ENCODE results near the gene CCND2. TPM values are rescaled to one million over a fixed set of nuclear protein-coding genes. Genes with fewer than 3 reads are reported as not detected.

The CCND2 gene
- total and polyA plus RNA-seq, 9 of the 15 experiments (the other 6 are each of a cell fraction or from before 2014, with no cell fraction given), result 13.6 to 99.3 (median 39.6) TPM

DNA sequence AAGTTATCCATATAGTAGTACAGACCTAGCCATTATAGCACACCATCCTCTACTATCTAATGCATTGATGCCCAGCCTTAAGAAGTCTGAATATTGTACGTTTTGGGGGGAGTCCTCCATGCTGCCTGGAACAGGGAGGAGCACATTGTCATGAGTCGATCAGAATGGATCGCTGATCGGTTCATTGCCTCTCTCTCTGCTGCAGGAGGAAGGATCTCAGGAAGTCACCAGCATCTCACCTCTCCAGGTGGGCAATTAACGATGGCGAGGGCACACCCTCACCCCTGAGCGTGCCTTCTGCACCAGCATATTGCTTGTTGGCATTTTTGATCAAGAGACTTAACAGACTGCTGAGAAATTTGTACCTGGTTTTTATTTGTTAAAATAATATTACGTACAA is 11.5 kb downstream of the CCND2 start:
- CTCF ChIA-PET (ENCODE audit: low intra/inter-chr PET ratio), result no interaction called here
- TF ChIP-seq, protein P1, sequence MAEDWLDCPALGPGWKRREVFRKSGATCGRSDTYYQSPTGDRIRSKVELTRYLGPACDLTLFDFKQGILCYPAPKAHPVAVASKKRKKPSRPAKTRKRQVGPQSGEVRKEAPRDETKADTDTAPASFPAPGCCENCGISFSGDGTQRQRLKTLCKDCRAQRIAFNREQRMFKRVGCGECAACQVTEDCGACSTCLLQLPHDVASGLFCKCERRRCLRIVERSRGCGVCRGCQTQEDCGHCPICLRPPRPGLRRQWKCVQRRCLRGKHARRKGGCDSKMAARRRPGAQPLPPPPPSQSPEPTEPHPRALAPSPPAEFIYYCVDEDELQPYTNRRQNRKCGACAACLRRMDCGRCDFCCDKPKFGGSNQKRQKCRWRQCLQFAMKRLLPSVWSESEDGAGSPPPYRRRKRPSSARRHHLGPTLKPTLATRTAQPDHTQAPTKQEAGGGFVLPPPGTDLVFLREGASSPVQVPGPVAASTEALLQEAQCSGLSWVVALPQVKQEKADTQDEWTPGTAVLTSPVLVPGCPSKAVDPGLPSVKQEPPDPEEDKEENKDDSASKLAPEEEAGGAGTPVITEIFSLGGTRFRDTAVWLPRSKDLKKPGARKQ (CRISPR knock-in tag; IDR thresholded peaks at IDR 0.05), result no peak
- TF ChIP-seq MAFF (IDR thresholded peaks at IDR 0.05; ENCODE audit: low read length) (no peak), MXI1 (IDR thresholded peaks at IDR 0.05; ENCODE audit: low read depth, low read length) (no peak), MCM7 (IDR thresholded peaks at IDR 0.05) (no peak), NFRKB (IDR thresholded peaks at IDR 0.05; ENCODE audit: low read depth) (no peak), TAF9B (IDR thresholded peaks at IDR 0.05; ENCODE audit: partially characterized antibody) (no peak), MAFG (tag; conservative IDR thresholded peaks at IDR 0.05) (no peak), HNRNPLL (IDR thresholded peaks at IDR 0.05; ENCODE audit: low read depth, low read length, poor library complexity, severe bottlenecking) (no peak), ZNF3 (CRISPR knock-in tag; IDR thresholded peaks at IDR 0.05) (no peak), HNRNPUL1 (IDR thresholded peaks at IDR 0.05; ENCODE audit: low read length) (no peak), ZNF41 (CRISPR knock-in tag; conservative IDR thresholded peaks at IDR 0.05) (no peak), ZNF134 (CRISPR knock-in tag; conservative IDR thresholded peaks at IDR 0.05) (no peak), LARP7 (IDR thresholded peaks at IDR 0.05) (no peak), TAF15 (IDR thresholded peaks at IDR 0.05; ENCODE audit: low read depth, low read length) (no peak), FOXM1 (IDR thresholded peaks at IDR 0.05; ENCODE audit: low read depth) (no peak), FOXM1 (CRISPR knock-in tag; IDR thresholded peaks at IDR 0.05; ENCODE audit: low read depth) (no peak), SMARCC2 (IDR thresholded peaks at IDR 0.05; ENCODE audit: low read depth) (no peak), ZNF644 (tag; IDR thresholded peaks at IDR 0.05; ENCODE audit: low read depth) (no peak), KLF6 (CRISPR knock-in tag; IDR thresholded peaks at IDR 0.05; ENCODE audit: borderline replicate concordance) (no peak)
- TF ChIP-seq, protein P2, sequence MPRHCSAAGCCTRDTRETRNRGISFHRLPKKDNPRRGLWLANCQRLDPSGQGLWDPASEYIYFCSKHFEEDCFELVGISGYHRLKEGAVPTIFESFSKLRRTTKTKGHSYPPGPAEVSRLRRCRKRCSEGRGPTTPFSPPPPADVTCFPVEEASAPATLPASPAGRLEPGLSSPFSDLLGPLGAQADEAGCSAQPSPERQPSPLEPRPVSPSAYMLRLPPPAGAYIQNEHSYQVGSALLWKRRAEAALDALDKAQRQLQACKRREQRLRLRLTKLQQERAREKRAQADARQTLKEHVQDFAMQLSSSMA (CRISPR knock-in tag; IDR thresholded peaks at IDR 0.05), result no peak
- TF ChIP-seq, protein P3, sequence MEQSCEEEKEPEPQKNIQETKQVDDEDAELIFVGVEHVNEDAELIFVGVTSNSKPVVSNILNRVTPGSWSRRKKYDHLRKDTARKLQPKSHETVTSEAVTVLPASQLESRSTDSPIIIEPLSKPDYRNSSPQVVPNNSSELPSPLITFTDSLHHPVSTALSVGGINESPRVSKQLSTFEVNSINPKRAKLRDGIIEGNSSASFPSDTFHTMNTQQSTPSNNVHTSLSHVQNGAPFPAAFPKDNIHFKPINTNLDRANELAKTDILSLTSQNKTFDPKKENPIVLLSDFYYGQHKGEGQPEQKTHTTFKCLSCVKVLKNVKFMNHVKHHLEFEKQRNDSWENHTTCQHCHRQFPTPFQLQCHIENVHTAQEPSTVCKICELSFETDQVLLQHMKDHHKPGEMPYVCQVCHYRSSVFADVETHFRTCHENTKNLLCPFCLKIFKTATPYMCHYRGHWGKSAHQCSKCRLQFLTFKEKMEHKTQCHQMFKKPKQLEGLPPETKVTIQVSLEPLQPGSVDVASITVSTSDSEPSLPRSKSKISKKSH (CRISPR knock-in tag; IDR thresholded peaks at IDR 0.05), result no peak
- FAIRE-seq, result no peak
- Histone ChIP-seq H3K79me2 (ENCODE audit: control insufficient read depth, insufficient read depth, low read length) (peaks cover 48% of the 10 kb centered on the region), H3K27me3 (ENCODE audit: control insufficient read depth in 2 of 2, insufficient read depth in 2 of 2, low read length in 2 of 2) (no peaks in the 10 kb centered on the region), H3K9me3 (replicated peaks; ENCODE audit: control insufficient read depth, insufficient read depth, low read depth, low read length) (no peaks in the 10 kb centered on the region), H3K27ac (ENCODE audit: extremely low read depth, low read depth, low read length) (no peak overlapping the region), H3K9me1 (ENCODE audit: control insufficient read depth, insufficient read depth, low read length) (no peaks in the 10 kb centered on the region), H3K4me3 (no peak overlapping the region), H3K36me3 (ENCODE audit: control insufficient read depth, insufficient read depth, low read length) (peaks cover 95% of the 10 kb centered on the region), H3K4me1 (replicated peaks in 1 of 2; ENCODE audit: control insufficient read depth in 2 of 2, insufficient read depth in 2 of 2, low read length in 2 of 2) (no peaks in the 10 kb centered on the region), H4K20me1 (replicated peaks; ENCODE audit: control insufficient read depth, insufficient read depth, low read length) (peaks cover 10% of the 10 kb centered on the region; the same call in 1 of the 2 replicates), H2AFZ (ENCODE audit: low read depth, low read length) (no peak overlapping the region), H3K4me2 (ENCODE audit: insufficient read depth, low read length) (no peak overlapping the region), H3K9ac (ENCODE audit: insufficient read depth in 1 of 2, low read depth in 2 of 2, low read length in 2 of 2) (no peak overlapping the region)
- in situ Hi-C loops (cut with MboI) (loop anchor here (25.0 kb wide), 1 partner anchor 398 kb away; no protein-coding TSS in a partner anchor), intact Hi-C loops (cut with micrococcal nuclease) (no loop called here)
- 94% methylated on average over 8 of the region's 8 CpGs for WGBS (ENCODE audit: insufficient coverage, low coverage, missing lambda C conversion rate)
- POLR2A ChIA-PET, result interaction anchor here (0.8 to 2.2 kb wide), 4 partner anchors 8 to 13 kb away, joined by 3 to 9 read pairs (median 6); no protein-coding TSS in a partner anchor
- no TSS peak for BruUV-seq (replicated peaks)
- no peak for ATAC-seq
- DNase-seq (ENCODE audit: extremely low read depth in 1 of 4, low spot score in 3 of 4), result no peak

Measured in K562 (cell line).